OCI-LY1 (cell line): Measurements from ENCODE around the gene TSPYL6.

Experiments
- EZH2 ChIP-seq: fragments of 200-600 bp; sonication (generic), shearing (Covaris generic); IDR thresholded peaks from 2 replicates; pipeline ENCODE4 v1.8.0; 2017; ENCODE audit warnings: borderline replicate concordance, mixed run types, mild to moderate bottlenecking, antibody characterized with exemption, low read length, moderate library complexity, mixed read lengths
- TF ChIP-seq, protein P1 (sequence below): fragments of 200-600 bp; sonication (generic), shearing (Covaris generic); IDR thresholded peaks from 2 replicates; pipeline ENCODE4 v1.5.1; 2017; ENCODE audit warnings: mild to moderate bottlenecking, antibody characterized with exemption, low read length, moderate library complexity, mixed read lengths

DNA sequence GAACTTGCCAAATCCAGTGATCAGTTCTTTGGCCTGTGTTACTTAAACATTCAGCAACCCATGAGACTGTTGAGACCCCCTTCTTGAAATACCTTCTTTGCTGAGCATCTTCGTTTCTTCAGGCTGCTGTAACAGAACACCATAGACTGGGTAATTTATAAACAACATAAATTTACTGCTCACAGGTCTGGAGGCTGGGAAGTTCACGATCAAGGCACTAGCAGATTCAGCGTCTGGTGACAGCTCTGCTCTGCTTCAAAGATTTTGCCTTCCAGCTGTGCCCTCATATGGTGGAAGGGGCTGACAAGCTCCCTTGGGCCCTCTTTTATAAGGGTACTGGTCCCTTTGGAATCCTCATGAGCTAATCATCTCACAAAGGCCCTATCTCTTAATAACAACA is 28.8 kb upstream of the TSPYL6 start:
- TF ChIP-seq, protein P1, sequence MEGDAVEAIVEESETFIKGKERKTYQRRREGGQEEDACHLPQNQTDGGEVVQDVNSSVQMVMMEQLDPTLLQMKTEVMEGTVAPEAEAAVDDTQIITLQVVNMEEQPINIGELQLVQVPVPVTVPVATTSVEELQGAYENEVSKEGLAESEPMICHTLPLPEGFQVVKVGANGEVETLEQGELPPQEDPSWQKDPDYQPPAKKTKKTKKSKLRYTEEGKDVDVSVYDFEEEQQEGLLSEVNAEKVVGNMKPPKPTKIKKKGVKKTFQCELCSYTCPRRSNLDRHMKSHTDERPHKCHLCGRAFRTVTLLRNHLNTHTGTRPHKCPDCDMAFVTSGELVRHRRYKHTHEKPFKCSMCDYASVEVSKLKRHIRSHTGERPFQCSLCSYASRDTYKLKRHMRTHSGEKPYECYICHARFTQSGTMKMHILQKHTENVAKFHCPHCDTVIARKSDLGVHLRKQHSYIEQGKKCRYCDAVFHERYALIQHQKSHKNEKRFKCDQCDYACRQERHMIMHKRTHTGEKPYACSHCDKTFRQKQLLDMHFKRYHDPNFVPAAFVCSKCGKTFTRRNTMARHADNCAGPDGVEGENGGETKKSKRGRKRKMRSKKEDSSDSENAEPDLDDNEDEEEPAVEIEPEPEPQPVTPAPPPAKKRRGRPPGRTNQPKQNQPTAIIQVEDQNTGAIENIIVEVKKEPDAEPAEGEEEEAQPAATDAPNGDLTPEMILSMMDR: no peak
- TF ChIP-seq EZH2: no peak
